ENCODE measurements around the gene RPL3. TPM values are rescaled to one million over a fixed set of nuclear protein-coding genes. Genes with fewer than 3 reads are reported as not detected.

RPL3 gene
- total RNA-seq, 1 experiment from 2014 or later: 2,830 TPM

- no peak overlapping the region for H4K91ac ChIP-seq (ENCODE audit: insufficient read length, low read depth, low read length)
- H2AFZ ChIP-seq (ENCODE audit: low read length): no peak overlapping the region
- H3K18ac ChIP-seq (ENCODE audit: insufficient read length, low read depth, low read length): no peak overlapping the region
- no peak overlapping the region for H4K8ac ChIP-seq (replicated peaks; ENCODE audit: insufficient read length, low read depth, low read length)
- no peak overlapping the region for H3K23ac ChIP-seq (ENCODE audit: insufficient read length, low read depth, low read length)
- no peak overlapping the region for H2AK5ac ChIP-seq (ENCODE audit: insufficient read length, low read length)
- TF ChIP-seq, protein P1, sequence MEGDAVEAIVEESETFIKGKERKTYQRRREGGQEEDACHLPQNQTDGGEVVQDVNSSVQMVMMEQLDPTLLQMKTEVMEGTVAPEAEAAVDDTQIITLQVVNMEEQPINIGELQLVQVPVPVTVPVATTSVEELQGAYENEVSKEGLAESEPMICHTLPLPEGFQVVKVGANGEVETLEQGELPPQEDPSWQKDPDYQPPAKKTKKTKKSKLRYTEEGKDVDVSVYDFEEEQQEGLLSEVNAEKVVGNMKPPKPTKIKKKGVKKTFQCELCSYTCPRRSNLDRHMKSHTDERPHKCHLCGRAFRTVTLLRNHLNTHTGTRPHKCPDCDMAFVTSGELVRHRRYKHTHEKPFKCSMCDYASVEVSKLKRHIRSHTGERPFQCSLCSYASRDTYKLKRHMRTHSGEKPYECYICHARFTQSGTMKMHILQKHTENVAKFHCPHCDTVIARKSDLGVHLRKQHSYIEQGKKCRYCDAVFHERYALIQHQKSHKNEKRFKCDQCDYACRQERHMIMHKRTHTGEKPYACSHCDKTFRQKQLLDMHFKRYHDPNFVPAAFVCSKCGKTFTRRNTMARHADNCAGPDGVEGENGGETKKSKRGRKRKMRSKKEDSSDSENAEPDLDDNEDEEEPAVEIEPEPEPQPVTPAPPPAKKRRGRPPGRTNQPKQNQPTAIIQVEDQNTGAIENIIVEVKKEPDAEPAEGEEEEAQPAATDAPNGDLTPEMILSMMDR (conservative IDR thresholded peaks at IDR 0.05): no peak
- H3K4me1 ChIP-seq (ENCODE audit: insufficient read depth, low read length): no peaks in the 10 kb centered on the region
- no peak overlapping the region for H2BK5ac ChIP-seq (ENCODE audit: insufficient read length, low read length)
- no peak overlapping the region for H3K27ac ChIP-seq (ENCODE audit: insufficient read length, low read depth, low read length)
- H3T11ph ChIP-seq (ENCODE audit: low read length): no peak overlapping the region
- H3K56ac ChIP-seq (ENCODE audit: insufficient read length, low read depth, low read length): no peak overlapping the region
- no peaks in the 10 kb centered on the region for H3K79me2 ChIP-seq (ENCODE audit: insufficient read depth, low read length)
- peaks cover 1 to 7% (median 6%) of the 10 kb centered on the region in 3 experiments; a peak in 3 of 7 replicates for H3K36me3 Mint-ChIP-seq (ENCODE audit: insufficient read depth in 1 of 3, low read depth in 3 of 3)
- no peak overlapping the region for H3K4me3 Mint-ChIP-seq
- no peaks in the 10 kb centered on the region for H3K79me1 ChIP-seq (ENCODE audit: insufficient read depth, low read depth, low read length, poor library complexity, severe bottlenecking)
- H4K5ac ChIP-seq (ENCODE audit: insufficient read length, low read depth, low read length): no peak overlapping the region
- no peaks in the 10 kb centered on the region for H3K9me3 ChIP-seq (ENCODE audit: control insufficient read depth, low read depth, low read length)
- H4K20me1 ChIP-seq (ENCODE audit: control insufficient read depth, insufficient read depth, insufficient read length): no peaks in the 10 kb centered on the region
- H2BK15ac ChIP-seq (ENCODE audit: low read depth, low read length): no peak overlapping the region
- no peak overlapping the region for H2BK120ac ChIP-seq (ENCODE audit: low read depth, low read length, poor library complexity, severe bottlenecking)
- no peaks in the 10 kb centered on the region for H3K23me2 ChIP-seq (ENCODE audit: insufficient read length, low read depth, low read length, poor library complexity, severe bottlenecking)
- H2BK20ac ChIP-seq (ENCODE audit: low read depth, low read length, poor library complexity, severe bottlenecking): no peak overlapping the region
- H3K9ac ChIP-seq (ENCODE audit: extremely low read depth, insufficient read length, low read length): no peak overlapping the region
- no peak overlapping the region for H3K4ac ChIP-seq (ENCODE audit: low read depth, low read length)
- peak overlapping the region in 1 of 3 experiments; percentile 64; a peak in 2 of 7 replicates for H3K27ac Mint-ChIP-seq
- no CpG with 5 or more reads among the region's 11 CpGs for WGBS (ENCODE audit: extremely low coverage, insufficient read length, low lambda C conversion rate)
- peaks cover 2% of the 10 kb centered on the region; the same call in 1 of the 2 replicates for H3K27me3 Mint-ChIP-seq (ENCODE audit: low read depth)
- peaks cover 13 to 15% of the 10 kb centered on the region in 2 experiments for H3K4me1 Mint-ChIP-seq
- 0 out of 2 replicates have a peak overlapping the region, but pooled peaks have one; percentile 53 for H3K14ac ChIP-seq (ENCODE audit: insufficient read depth, low read length)
- H3K27me3 ChIP-seq (ENCODE audit: insufficient read depth, low read length): no peaks in the 10 kb centered on the region
- H3K9me3 Mint-ChIP-seq: peaks cover 3 to 6% of the 10 kb centered on the region in 2 experiments
- no peak overlapping the region for H2BK12ac ChIP-seq (ENCODE audit: insufficient read length, low read depth, low read length)
- DNase-seq: no peak
- H3K4me2 ChIP-seq (ENCODE audit: insufficient read depth, insufficient read length, low read length): no peak overlapping the region
Measured at GRCh38 chr22:39269095-39269790, 50.2 kb downstream of the RPL3 start.
